IMR-90 (cell line): ENCODE measurements around the gene POLR1B. TPM values are rescaled to one million over a fixed set of nuclear protein-coding genes. Genes with fewer than 3 reads are reported as not detected.

Experiments used
- ATAC-seq: fragments of 200-7000 bp; cut with Tn5 transposase; 2 replicates; pipeline ENCODE4 v1.9.1; 2020; ENCODE audit warnings: low read depth, mild to moderate bottlenecking, moderate library complexity
- BruUV-seq: library from RNA; stranded (reverse); fragments of 400-500 nt; replicated peaks from 2 replicates; lab custom pipeline; 2021; lab: Mats Ljungman, UMichigan
- CTCF ChIA-PET: fragments of 300-600 bp; formaldehyde crosslinking; extraction: SDS; loops from one replicate; lab custom pipeline; 2021; ENCODE audit warnings: antibody characterized with exemption; lab: Yijun Ruan, JAX
- POLR2A ChIA-PET: fragments of 300-600 bp; sonication (Branson Sonifier 250); formaldehyde crosslinking; loops from one replicate; lab custom pipeline; 2022; ENCODE audit warnings: antibody characterized with exemption; ENCODE audit not compliant: unreplicated experiment; lab: Charles Lee
- DNase-seq: peaks from one replicate; pipeline ENCODE4 v3.0.0; 2013
- H2AFZ ChIP-seq: replicated peaks from 2 replicates; pipeline ENCODE3; 2013; ENCODE audit warnings: low read length, mild to moderate bottlenecking; ENCODE audit not compliant: poor library complexity
- H2AK5ac ChIP-seq: 2 replicates; pipeline ENCODE4 v1.6.1; 2013; ENCODE audit warnings: low read depth, low read length, inconsistent platforms
- H2AK9ac ChIP-seq: replicated peaks from 2 replicates; pipeline ENCODE3; 2013; ENCODE audit warnings: mild to moderate bottlenecking, low read depth, low read length, moderate library complexity; ENCODE audit not compliant: poor library complexity
- H2BK120ac ChIP-seq: 2 replicates; pipeline ENCODE4 v1.6.1; 2013; ENCODE audit warnings: low read depth, low read length, inconsistent platforms
- H2BK15ac ChIP-seq: 3 replicates; pipeline ENCODE4 v1.6.1; 2013; ENCODE audit warnings: low read depth, low read length, inconsistent platforms
- H2BK20ac ChIP-seq: 2 replicates; pipeline ENCODE4 v1.6.1; 2013; ENCODE audit warnings: low read depth, mild to moderate bottlenecking, inconsistent platforms, low read length, moderate library complexity
- H2BK5ac ChIP-seq: 2 replicates; pipeline ENCODE4 v1.6.1; 2013; ENCODE audit warnings: mild to moderate bottlenecking, low read depth, low read length, inconsistent platforms; ENCODE audit not compliant: poor library complexity, severe bottlenecking
- H3K14ac ChIP-seq: replicated peaks from 2 replicates; pipeline ENCODE4 v1.6.1; 2013; ENCODE audit warnings: low read depth, low read length, inconsistent platforms
- H3K18ac ChIP-seq: 2 replicates; pipeline ENCODE4 v1.6.1; 2013; ENCODE audit warnings: low read depth, low read length, control low read depth
- H3K23ac ChIP-seq: 2 replicates; pipeline ENCODE4 v1.6.1; 2013; ENCODE audit warnings: low read depth, low read length, inconsistent platforms
- H3K27ac ChIP-seq: 2 replicates; pipeline ENCODE4 v1.5.1; 2013; ENCODE audit warnings: mild to moderate bottlenecking, control low read depth, low read length; ENCODE audit not compliant: insufficient read depth
- H3K27me3 ChIP-seq: 2 replicates; pipeline ENCODE4 v1.6.1; 2013; ENCODE audit warnings: low read length; ENCODE audit not compliant: control insufficient read depth, insufficient read depth
- H3K36me3 ChIP-seq: 2 replicates; pipeline ENCODE4 v1.6.1; 2013; ENCODE audit warnings: low read length, mixed read lengths; ENCODE audit not compliant: control insufficient read depth, insufficient read depth
- H3K4ac ChIP-seq: 2 replicates; pipeline ENCODE4 v1.6.1; 2013; ENCODE audit warnings: low read depth, low read length, inconsistent platforms
- H3K4me1 ChIP-seq: 2 replicates; pipeline ENCODE4 v1.6.1; 2013; ENCODE audit warnings: low read length, mixed read lengths; ENCODE audit not compliant: control insufficient read depth, insufficient read depth
- H3K4me2 ChIP-seq: 2 replicates; pipeline ENCODE4 v1.6.1; 2013; ENCODE audit warnings: low read depth, mild to moderate bottlenecking, control low read depth, low read length, moderate library complexity
- H3K4me3 ChIP-seq: 2 replicates; pipeline ENCODE4 v1.5.1; 2013; ENCODE audit warnings: low read depth, mild to moderate bottlenecking, control low read depth, low read length, moderate library complexity; ENCODE audit not compliant: insufficient read depth
- H3K56ac ChIP-seq: 2 replicates; pipeline ENCODE4 v1.6.1; 2013; ENCODE audit warnings: low read length, inconsistent platforms; ENCODE audit not compliant: insufficient read depth; ENCODE audit errors: extremely low read depth
- H3K79me1 ChIP-seq, 2 experiments: 2 replicates each; pipeline ENCODE4 v1.6.1; 2013; ENCODE audit warnings: low read length in 2 of 2, inconsistent platforms in 1 of 2, low read depth in 1 of 2
- H3K9ac ChIP-seq: 2 replicates; pipeline ENCODE4 v1.6.1; 2013; ENCODE audit warnings: low read depth, low read length, control low read depth
- H3K9me1 ChIP-seq: 2 replicates; pipeline ENCODE4 v1.6.1; 2013; ENCODE audit warnings: low read length, inconsistent platforms; ENCODE audit not compliant: insufficient read depth
- H3K9me3 ChIP-seq: 2 replicates; pipeline ENCODE4 v1.6.1; 2013; ENCODE audit warnings: low read length; ENCODE audit not compliant: control insufficient read depth, insufficient read depth
- H4K20me1 ChIP-seq: 2 replicates; pipeline ENCODE4 v1.6.1; 2013; ENCODE audit warnings: low read length, inconsistent platforms; ENCODE audit not compliant: insufficient read depth
- H4K5ac ChIP-seq: 2 replicates; pipeline ENCODE4 v1.6.1; 2013; ENCODE audit warnings: mild to moderate bottlenecking, low read depth, low read length, control low read depth
- H4K8ac ChIP-seq, 2 experiments: 2 replicates each; pipeline ENCODE4 v1.6.1; 2013; ENCODE audit warnings: low read depth in 2 of 2, low read length in 2 of 2, control low read depth in 1 of 2, inconsistent platforms in 1 of 2
- H4K91ac ChIP-seq: 2 replicates; pipeline ENCODE4 v1.6.1; 2013; ENCODE audit warnings: low read depth, low read length, inconsistent platforms; ENCODE audit not compliant: insufficient read depth
- BHLHE40 ChIP-seq: fragments of 150-350 bp; IDR thresholded peaks from 2 replicates; pipeline ENCODE4 v1.6.1; 2016; ENCODE audit warnings: mild to moderate bottlenecking, low read depth, low read length
- CHD1 ChIP-seq: IDR thresholded peaks from 2 replicates; pipeline ENCODE4 v1.6.1; 2012; ENCODE audit warnings: low read depth, low read length, improper control_type of control experiment
- FOS ChIP-seq: fragments of 150-350 bp; IDR thresholded peaks from 2 replicates; pipeline ENCODE4 v1.6.1; 2016; ENCODE audit warnings: low read depth, low read length
- MAFK ChIP-seq: IDR thresholded peaks from 2 replicates; pipeline ENCODE4 v1.6.1; 2012; ENCODE audit warnings: low read depth, low read length, improper control_type of control experiment
- MAZ ChIP-seq: IDR thresholded peaks from 2 replicates; pipeline ENCODE4 v1.6.1; 2012; ENCODE audit warnings: low read depth, mild to moderate bottlenecking, low read length, improper control_type of control experiment, moderate library complexity, borderline replicate concordance
- MXI1 ChIP-seq: IDR thresholded peaks from 2 replicates; pipeline ENCODE4 v1.6.1; 2012; ENCODE audit warnings: low read depth, mild to moderate bottlenecking, low read length, moderate library complexity, borderline replicate concordance
- NFE2L2 ChIP-seq: fragments of 150-350 bp; IDR thresholded peaks from 2 replicates; pipeline ENCODE4 v1.6.1; 2016; ENCODE audit warnings: low read depth, mild to moderate bottlenecking, low read length
- POLR2A ChIP-seq: IDR thresholded peaks from 2 replicates; pipeline ENCODE4 v1.6.1; 2012; ENCODE audit warnings: mild to moderate bottlenecking, low read depth, low read length
- RAD21 ChIP-seq: IDR thresholded peaks from 2 replicates; pipeline ENCODE4 v1.6.1; 2012; ENCODE audit warnings: low read length, improper control_type of control experiment
- RCOR1 ChIP-seq: IDR thresholded peaks from 2 replicates; pipeline ENCODE4 v1.6.1; 2012; ENCODE audit warnings: mild to moderate bottlenecking, low read length, improper control_type of control experiment; ENCODE audit not compliant: insufficient replicate concordance
- RFX5 ChIP-seq: IDR thresholded peaks from 2 replicates; pipeline ENCODE4 v1.8.0; 2012; ENCODE audit warnings: low read depth, mild to moderate bottlenecking, low read length, moderate library complexity
- USF2 ChIP-seq: fragments of 150-350 bp; IDR thresholded peaks from 2 replicates; pipeline ENCODE4 v1.6.1; 2017; ENCODE audit warnings: mild to moderate bottlenecking, antibody characterized with exemption, low read length, low read depth
- WGBS, 2 experiments: methylation state at CpG; one replicate each; pipeline versions ENCODE4 v1.1.5 to v1.1.7; 2013; ENCODE audit warnings: missing lambda C conversion rate in 2 of 2; ENCODE audit not compliant: insufficient read length in 1 of 2; ENCODE audit errors: extremely low coverage in 2 of 2; 5-methylcytosine and 5-hydroxymethylcytosine counted together
- dilution Hi-C: fragments of 300-500 bp; cut with HindIII; formaldehyde crosslinking; loops from one replicate; pipeline ENCODE4 v1.14.3; 2018; ENCODE audit warnings: low sequenced_read_pairs; ENCODE audit not compliant: unreplicated experiment
- in situ Hi-C: fragments of 300-500 bp; cut with MboI; formaldehyde crosslinking; loops from 3 replicates; pipeline ENCODE4 v1.14.3; 2019; ENCODE audit warnings: low sequenced_read_pairs, inconsistent platforms, mixed read lengths
- intact Hi-C: fragments of 100-400 bp; cut with micrococcal nuclease; formaldehyde crosslinking; loops from 2 replicates; pipeline ENCODE4 v1.10.0; 2022
- polyA plus RNA-seq, 3 experiments: library from polyadenylated mRNA; depleted of rRNA; stranded (reverse); fragments of >200 nt; gene quantifications; 2 replicates each; pipeline ENCODE4 v1.2.3, GENCODE V29; 2012; ENCODE audit warnings: low replicate concordance in 1 of 3
- total RNA-seq: library from RNA; depleted of rRNA; stranded (reverse); fragments of >200 nt; gene quantifications from 2 replicates; pipeline ENCODE4 v1.2.3, GENCODE V29; 2012
- TF ChIP-seq, protein P1 (sequence below): conservative IDR thresholded peaks from 2 replicates; pipeline ENCODE4 v1.5.1; 2012; ENCODE audit warnings: mild to moderate bottlenecking, low read depth, low read length, improper control_type of control experiment
- TF ChIP-seq, protein P2 (sequence below): fragments of 150-350 bp; IDR thresholded peaks from 2 replicates; pipeline ENCODE4 v1.6.1; 2016; ENCODE audit warnings: low read depth, mild to moderate bottlenecking, low read length, moderate library complexity, borderline replicate concordance

POLR1B gene
- total and polyA plus RNA-seq, 2 of the 4 experiments (the other 2 are of a cell fraction): 10.5 to 24.6 TPM

DNA sequence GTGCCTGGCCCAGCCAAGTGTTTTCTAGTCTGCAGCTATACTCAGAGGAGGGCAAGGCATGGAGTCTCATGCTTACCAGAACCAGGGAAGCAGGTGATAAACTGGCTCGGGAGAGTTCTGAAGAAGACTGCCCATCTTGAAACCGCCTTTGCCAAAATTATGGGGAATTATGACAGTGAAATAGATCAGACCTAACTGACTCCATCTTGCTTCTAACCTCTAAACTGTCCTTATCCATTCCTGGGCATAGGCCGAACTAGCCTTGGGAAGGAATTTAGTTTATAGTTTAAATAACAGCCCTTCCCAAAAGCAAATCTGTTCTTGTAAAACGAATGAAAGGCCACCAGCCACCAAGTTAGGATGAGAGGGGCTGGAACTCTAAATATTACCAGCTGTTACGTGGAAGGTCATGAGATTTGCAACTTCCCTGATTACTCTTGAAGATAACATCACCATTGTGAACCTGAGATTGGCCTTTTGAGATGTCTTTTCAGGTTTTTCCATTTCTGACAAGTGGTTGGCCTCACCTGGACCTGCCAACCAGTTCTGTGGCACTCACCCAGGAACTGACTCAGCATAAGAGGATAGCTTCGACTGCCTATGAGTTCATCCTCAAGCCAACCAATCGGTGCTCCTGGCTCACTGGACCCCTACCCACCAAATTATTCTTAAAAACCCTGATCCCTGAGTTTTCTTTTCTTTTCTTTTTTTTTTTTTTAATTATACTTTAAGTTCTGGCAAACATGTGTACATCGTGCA is 65.6 kb downstream of the POLR1B start:
- DNase-seq (no peak), ATAC-seq (no peak)
- no peak overlapping the region for H3K23ac ChIP-seq
- H2BK5ac ChIP-seq: no peak overlapping the region
- H2BK20ac ChIP-seq: no peak overlapping the region
- H4K5ac ChIP-seq: no peak overlapping the region
- H2AFZ ChIP-seq: no peak overlapping the region
- 89% methylated on average over 2 of the region's 8 CpGs; no CpG with 5 or more reads in 1 of the 2 experiments for WGBS, 2 experiments
- POLR2A ChIA-PET: no interaction called here
- TF ChIP-seq, protein P1, sequence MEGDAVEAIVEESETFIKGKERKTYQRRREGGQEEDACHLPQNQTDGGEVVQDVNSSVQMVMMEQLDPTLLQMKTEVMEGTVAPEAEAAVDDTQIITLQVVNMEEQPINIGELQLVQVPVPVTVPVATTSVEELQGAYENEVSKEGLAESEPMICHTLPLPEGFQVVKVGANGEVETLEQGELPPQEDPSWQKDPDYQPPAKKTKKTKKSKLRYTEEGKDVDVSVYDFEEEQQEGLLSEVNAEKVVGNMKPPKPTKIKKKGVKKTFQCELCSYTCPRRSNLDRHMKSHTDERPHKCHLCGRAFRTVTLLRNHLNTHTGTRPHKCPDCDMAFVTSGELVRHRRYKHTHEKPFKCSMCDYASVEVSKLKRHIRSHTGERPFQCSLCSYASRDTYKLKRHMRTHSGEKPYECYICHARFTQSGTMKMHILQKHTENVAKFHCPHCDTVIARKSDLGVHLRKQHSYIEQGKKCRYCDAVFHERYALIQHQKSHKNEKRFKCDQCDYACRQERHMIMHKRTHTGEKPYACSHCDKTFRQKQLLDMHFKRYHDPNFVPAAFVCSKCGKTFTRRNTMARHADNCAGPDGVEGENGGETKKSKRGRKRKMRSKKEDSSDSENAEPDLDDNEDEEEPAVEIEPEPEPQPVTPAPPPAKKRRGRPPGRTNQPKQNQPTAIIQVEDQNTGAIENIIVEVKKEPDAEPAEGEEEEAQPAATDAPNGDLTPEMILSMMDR: no peak
- no peak for TF ChIP-seq BHLHE40
- TF ChIP-seq, protein P2, sequence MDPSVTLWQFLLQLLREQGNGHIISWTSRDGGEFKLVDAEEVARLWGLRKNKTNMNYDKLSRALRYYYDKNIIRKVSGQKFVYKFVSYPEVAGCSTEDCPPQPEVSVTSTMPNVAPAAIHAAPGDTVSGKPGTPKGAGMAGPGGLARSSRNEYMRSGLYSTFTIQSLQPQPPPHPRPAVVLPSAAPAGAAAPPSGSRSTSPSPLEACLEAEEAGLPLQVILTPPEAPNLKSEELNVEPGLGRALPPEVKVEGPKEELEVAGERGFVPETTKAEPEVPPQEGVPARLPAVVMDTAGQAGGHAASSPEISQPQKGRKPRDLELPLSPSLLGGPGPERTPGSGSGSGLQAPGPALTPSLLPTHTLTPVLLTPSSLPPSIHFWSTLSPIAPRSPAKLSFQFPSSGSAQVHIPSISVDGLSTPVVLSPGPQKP: no peak
- TF ChIP-seq FOS: no peak
- TF ChIP-seq MXI1: no peak
- no peak for TF ChIP-seq NFE2L2
- no peak for TF ChIP-seq CHD1
- TF ChIP-seq RFX5: no peak
- no peak for TF ChIP-seq MAFK
- TF ChIP-seq RCOR1: no peak
- TF ChIP-seq RAD21: no peak
- no peak for TF ChIP-seq MAZ
- no peak for TF ChIP-seq POLR2A
- no peak for TF ChIP-seq USF2
- H3K36me3 ChIP-seq: no peaks in the 10 kb centered on the region
- no peaks in the 10 kb centered on the region for H3K27me3 ChIP-seq
- no peaks in the 10 kb centered on the region for H3K79me1 ChIP-seq
- no peak overlapping the region for H2BK15ac ChIP-seq
- H2BK120ac ChIP-seq: no peak overlapping the region
- no peak overlapping the region for H4K91ac ChIP-seq
- no peak overlapping the region for H3K27ac ChIP-seq
- H3K4ac ChIP-seq: no peak overlapping the region
- dilution Hi-C loops (no loop called here), intact Hi-C loops (no loop called here), in situ Hi-C loops (no loop called here)
- no peak overlapping the region for H3K18ac ChIP-seq
- no peak overlapping the region for H3K14ac ChIP-seq
- no peaks in the 10 kb centered on the region for H3K9me3 ChIP-seq
- H4K20me1 ChIP-seq: no peaks in the 10 kb centered on the region
- H2AK9ac ChIP-seq: no peak overlapping the region
- no peak overlapping the region for H2AK5ac ChIP-seq
- CTCF ChIA-PET: interaction anchor here (0.6 kb wide), 1 partner anchor 17 kb away, joined by 4 read pairs; no protein-coding TSS in a partner anchor
- no TSS peak for BruUV-seq
- H3K9ac ChIP-seq: no peak overlapping the region
- H3K4me1 ChIP-seq: peaks cover 9% of the 10 kb centered on the region
- H3K4me3 ChIP-seq: no peak overlapping the region
- H3K56ac ChIP-seq: no peak overlapping the region
- H3K4me2 ChIP-seq: no peak overlapping the region
- peaks cover 4% of the 10 kb centered on the region; the same call in 1 of the 2 replicates for H3K9me1 ChIP-seq
- no peak overlapping the region for H4K8ac ChIP-seq
